GM21526 (cell line): ENCODE measurements around the gene MAP3K12.
A peak's percentile ranks its signal among the peaks of the same experiment; 100 is the strongest.
"Not testable (repeated sequence)": the region's sequence is repeated elsewhere in the genome, so short reads cannot be mapped to it uniquely, and the experiment has no call there.

ENCODE experiments used
- ATAC-seq: cut with Tn5 transposase; IDR thresholded peaks from one replicate; pipeline ENCODE4 v1.9.1; 2021; ENCODE audit warnings: moderate library complexity; ENCODE audit not compliant: unreplicated experiment, low FRiP score

Gene MAP3K12

DNA sequence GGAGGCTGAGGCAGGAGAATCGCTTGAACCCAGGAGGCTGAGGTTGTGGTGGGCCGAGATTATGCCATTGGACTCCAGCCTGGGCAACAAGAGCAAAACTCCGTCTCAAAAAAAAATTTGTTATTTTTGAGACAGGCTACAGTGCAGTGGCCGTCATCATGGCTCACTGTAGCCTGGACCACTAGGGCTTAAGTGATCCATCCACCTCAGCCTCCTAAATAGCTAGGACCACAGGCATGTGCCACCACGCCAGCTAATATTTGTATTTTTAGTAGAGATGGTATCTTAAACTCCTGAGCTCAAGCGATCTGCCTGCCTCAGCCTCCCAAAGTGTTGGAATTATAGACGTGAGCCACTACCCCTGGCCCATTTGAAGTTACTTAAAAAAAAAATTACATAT, 48.3 kb downstream of the MAP3K12 start:
- ATAC-seq: no peak

DNA sequence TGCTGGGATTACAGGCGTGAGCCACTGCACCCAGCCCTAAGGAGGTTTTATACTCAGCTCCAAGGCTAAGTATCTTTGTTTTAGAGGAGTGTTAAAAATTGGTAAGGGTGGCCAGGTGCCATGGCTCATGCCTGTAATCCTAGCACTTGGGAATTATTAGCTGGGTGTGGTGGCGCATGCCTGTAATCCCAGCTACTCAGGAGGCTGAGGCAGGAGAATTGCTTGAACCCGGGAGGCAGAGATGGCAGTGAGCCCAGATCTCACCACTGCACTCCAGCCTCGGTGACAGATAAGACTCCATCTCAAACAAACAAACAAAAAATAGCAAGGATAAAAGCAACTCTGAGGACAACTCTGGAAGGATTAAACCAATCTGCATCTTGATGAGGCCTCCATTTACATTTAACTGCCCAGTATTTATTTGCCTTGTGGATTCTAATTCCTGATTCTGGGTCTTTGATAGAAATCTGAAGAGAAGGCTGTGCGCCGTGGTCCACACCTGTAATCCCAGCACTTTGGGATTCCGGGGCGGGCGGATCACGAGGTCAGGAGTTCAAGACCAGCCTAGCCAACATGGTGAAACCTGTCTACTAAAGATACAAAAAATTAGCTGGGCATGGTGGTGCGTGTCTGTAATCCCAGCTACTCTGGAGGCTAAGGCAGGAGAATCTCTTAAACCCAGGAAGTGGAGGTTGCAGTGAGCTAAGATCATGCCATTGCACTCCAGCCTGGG, 54.5 kb downstream of the MAP3K12 start:
- ATAC-seq: not testable (repeated sequence)

DNA sequence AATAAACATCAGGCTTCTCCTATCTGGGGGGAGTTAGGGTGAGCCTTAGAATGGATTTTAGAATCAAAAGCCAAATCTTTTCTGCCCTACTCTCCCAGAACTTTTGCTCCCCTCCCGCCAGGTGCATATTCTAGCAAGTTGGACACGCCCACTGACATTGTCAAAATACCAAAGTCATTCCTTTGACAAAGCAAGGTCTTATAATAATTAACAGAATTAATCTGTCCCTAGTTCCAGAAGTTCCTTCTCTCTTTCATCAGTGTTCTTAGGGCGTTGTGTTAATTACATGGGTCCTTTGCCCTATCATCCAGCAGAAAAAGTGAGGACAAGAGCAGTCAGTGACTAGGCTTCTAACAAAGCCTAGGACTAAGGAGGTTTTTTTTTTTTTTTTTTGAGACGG, 55.3 kb downstream of the MAP3K12 start:
- no peak for ATAC-seq

GRCh38 chr12:53441040-53441833, 58.0 kb downstream of the MAP3K12 start, which contains the start of gene PRR13:
Gene PRR13 (plus strand): TSS chr12:53441734. CDS start chr12:53442715, 981 bp downstream.
- peak; percentile 95 for ATAC-seq

DNA sequence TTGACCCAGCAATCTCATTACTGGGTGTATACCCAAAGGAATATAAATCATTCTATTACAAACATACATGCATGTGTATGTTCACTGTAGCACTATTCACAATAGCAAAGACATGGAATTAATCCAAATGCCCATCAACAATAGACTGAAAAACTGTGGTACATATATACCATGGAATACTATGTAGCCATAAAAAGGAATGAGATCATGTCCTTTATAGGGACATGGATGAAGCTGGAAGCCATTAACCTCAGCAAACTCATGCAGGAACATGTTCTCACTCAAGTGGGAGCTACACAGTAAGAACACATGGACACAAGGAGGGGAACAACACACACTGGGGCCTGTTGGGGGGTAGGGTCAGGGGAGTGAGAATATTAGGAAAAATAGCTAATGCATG, 59.7 kb downstream of the MAP3K12 start:
- not testable (repeated sequence) for ATAC-seq

DNA sequence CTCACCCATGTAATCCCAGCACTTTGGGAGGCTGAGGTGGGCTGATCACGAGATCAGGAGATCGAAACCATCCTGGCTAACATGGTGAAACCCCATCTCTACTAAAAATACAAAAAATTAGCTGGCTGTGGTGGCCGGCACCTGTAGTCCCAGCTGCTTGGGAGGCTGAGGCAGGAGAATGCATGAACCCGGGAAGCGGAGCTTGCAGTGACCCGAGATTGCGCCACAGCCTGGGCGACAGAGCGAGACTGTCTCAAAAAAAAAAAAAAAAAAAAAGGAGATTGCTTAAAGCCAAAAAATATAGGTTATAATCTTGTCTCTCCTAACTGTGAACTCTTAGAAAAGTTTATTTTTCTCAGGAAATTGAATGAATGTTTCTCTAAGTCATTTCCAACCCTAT, 63.9 kb downstream of the MAP3K12 start:
- ATAC-seq: not testable (repeated sequence)

DNA sequence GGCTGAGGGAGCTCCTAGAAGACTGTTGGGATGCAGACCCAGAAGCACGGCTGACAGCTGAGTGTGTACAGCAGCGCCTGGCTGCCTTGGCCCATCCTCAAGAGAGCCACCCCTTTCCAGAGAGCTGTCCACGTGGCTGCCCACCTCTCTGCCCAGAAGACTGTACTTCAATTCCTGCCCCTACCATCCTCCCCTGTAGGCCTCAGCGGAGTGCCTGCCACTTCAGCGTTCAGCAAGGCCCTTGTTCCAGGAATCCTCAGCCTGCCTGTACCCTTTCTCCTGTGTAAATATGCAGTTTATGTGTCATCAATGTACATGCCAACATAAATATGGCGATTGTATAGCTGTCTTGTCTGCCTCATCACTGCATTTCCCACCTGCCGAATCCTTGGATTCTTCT, 68.1 kb downstream of the MAP3K12 start:
- ATAC-seq: no peak

- ATAC-seq: no peak
Measured at GRCh38 chr12:53430116-53430515, 69.1 kb downstream of the MAP3K12 start.
